ENCODE measurements around the gene PAGE3. TPM values are rescaled to one million over a fixed set of nuclear protein-coding genes. Genes with fewer than 3 reads are reported as not detected.
A peak's percentile ranks its signal among the peaks of the same experiment; 100 is the strongest.

The PAGE3 gene
- total and polyA plus RNA-seq, 9 of the 15 experiments (the other 6 are each of a cell fraction or from before 2014, with no cell fraction given) = not detected

- in situ Hi-C loops (cut with MboI) = no loop called here
- TF ChIP-seq ZNF445 (CRISPR knock-in tag; IDR thresholded peaks at IDR 0.05; ENCODE audit: low read depth) (no peak), TAF7 (tag; IDR thresholded peaks at IDR 0.05) (peak; percentile 42; the same call in 1 of the 2 replicates), YY1 (IDR thresholded peaks at IDR 0.05; ENCODE audit: borderline replicate concordance in 1 of 3, control insufficient read depth in 1 of 3, extremely low read depth in 1 of 3, insufficient read depth in 3 of 3, insufficient read length in 1 of 3, insufficient replicate concordance in 2 of 3, low read depth in 1 of 3, low read length in 2 of 3) (peak in 1 of 3 experiments; percentile 51), E2F6 (IDR thresholded peaks at IDR 0.05; ENCODE audit: borderline replicate concordance in 1 of 2, extremely low read depth in 1 of 2, insufficient read depth in 1 of 2, insufficient read length in 1 of 2, low read depth in 1 of 2, low read length in 1 of 2, poor library complexity in 1 of 2, severe bottlenecking in 1 of 2) (peak; percentile 60 to 88), L3MBTL2 (IDR thresholded peaks at IDR 0.05) (peak; percentile 83), MGA (IDR thresholded peaks at IDR 0.05) (peak; percentile 90), MEIS2 (IDR thresholded peaks at IDR 0.05; ENCODE audit: partially characterized antibody) (peak; percentile 61)
These were observed 44.5 kb downstream of the PAGE3 start, which contains the start of gene PAGE5 for GRCh38 chrX:55220119-55220794. TSS of gene PAGE5 (plus strand) at chrX:55220346. CDS start at chrX:55221383, 1,037 bp downstream.

More at GRCh38 chrX:55220119-55220794, 44.5 kb downstream of the PAGE3 start, which contains the start of gene PAGE5:
- DNase-seq (ENCODE audit: extremely low read depth in 1 of 4, low spot score in 3 of 4) (peak; percentile 60 to 83 (median 68)), ATAC-seq (peak; percentile 96), FAIRE-seq (peak; percentile 73)
- H3K9ac ChIP-seq (ENCODE audit: insufficient read depth in 1 of 2, low read depth in 2 of 2, low read length in 2 of 2) = peak within 1 kb of the TSS; percentile 69 to 84
- intact Hi-C loops (cut with micrococcal nuclease) = no loop called here
- H3K4me3 ChIP-seq = peak within 1 kb of the TSS; percentile 48
- BruUV-seq (replicated peaks) = no TSS peak
- H3K36me3 ChIP-seq (ENCODE audit: control insufficient read depth, insufficient read depth, low read length) = peaks cover 11% of the 10 kb centered on the region; the same call in 1 of the 3 replicates
- no peaks in the 10 kb centered on the region for H3K9me1 ChIP-seq (ENCODE audit: control insufficient read depth, insufficient read depth, low read length)
- H3K4me2 ChIP-seq (ENCODE audit: insufficient read depth, low read length) = peak within 1 kb of the TSS; percentile 76
- no peaks in the 10 kb centered on the region for H3K9me3 ChIP-seq (replicated peaks; ENCODE audit: control insufficient read depth, insufficient read depth, low read depth, low read length)
- H3K27ac ChIP-seq (ENCODE audit: extremely low read depth, low read depth, low read length) = peak within 1 kb of the TSS; percentile 70
- POLR2A ChIA-PET = no interaction called here
- H2AFZ ChIP-seq (ENCODE audit: low read depth, low read length) = peak within 1 kb of the TSS; percentile 90
- CTCF ChIA-PET (ENCODE audit: low intra/inter-chr PET ratio) = no interaction called here
- peaks cover 0 to 3% of the 10 kb centered on the region in 2 experiments; a peak in 1 of 5 replicates for H3K4me1 ChIP-seq (replicated peaks in 1 of 2; ENCODE audit: control insufficient read depth in 2 of 2, insufficient read depth in 2 of 2, low read length in 2 of 2)
- no peaks in the 10 kb centered on the region for H4K20me1 ChIP-seq (replicated peaks; ENCODE audit: control insufficient read depth, insufficient read depth, low read length)
- no peaks in the 10 kb centered on the region for H3K27me3 ChIP-seq (ENCODE audit: control insufficient read depth in 2 of 2, insufficient read depth in 2 of 2, low read length in 2 of 2)
- H3K79me2 ChIP-seq (ENCODE audit: control insufficient read depth, insufficient read depth, low read length) = peaks cover 10% of the 10 kb centered on the region
- WGBS (ENCODE audit: insufficient coverage, low coverage, missing lambda C conversion rate) = 2% methylated on average over 18 of the region's 30 CpGs
